GM23338 (cell line): ENCODE results near the gene FRY. TPM values are rescaled to one million over a fixed set of nuclear protein-coding genes. Genes with fewer than 3 reads are reported as not detected.

Source experiments
- ATAC-seq: fragments of 200-7000 bp; cut with Tn5 transposase; 3 replicates; pipeline ENCODE4 v1.9.1; 2020
- DNase-seq: peaks from one replicate; pipeline ENCODE4 v3.0.0-alpha.2; 2015; ENCODE audit warnings: low spot score
- H2AFZ ChIP-seq: fragments of 200-600 bp; sonication (generic); 2 replicates; pipeline ENCODE4 v1.8.0; 2016; ENCODE audit warnings: antibody characterized with exemption, mild to moderate bottlenecking, moderate library complexity
- H3F3A ChIP-seq: fragments of 200-600 bp; sonication (generic); replicated peaks from 2 replicates; pipeline ENCODE4 v1.8.0; 2017; ENCODE audit warnings: antibody characterized with exemption, mixed run types, low read depth
- H3K27ac ChIP-seq: fragments of 200-600 bp; sonication (generic); 2 replicates; pipeline ENCODE4 v1.6.1; 2016; ENCODE audit warnings: low read depth
- H3K27me3 ChIP-seq: fragments of 200-600 bp; sonication (generic); 2 replicates; pipeline ENCODE4 v1.8.0; 2016; ENCODE audit warnings: mild to moderate bottlenecking, mixed run types, moderate library complexity; ENCODE audit not compliant: insufficient read depth
- H3K36me3 ChIP-seq: fragments of 200-600 bp; sonication (generic); 2 replicates; pipeline ENCODE4 v1.8.0; 2016; ENCODE audit warnings: mild to moderate bottlenecking; ENCODE audit not compliant: insufficient read depth
- H3K4me1 ChIP-seq: fragments of 200-600 bp; sonication (generic); 2 replicates; pipeline ENCODE4 v1.8.0; 2016; ENCODE audit warnings: mild to moderate bottlenecking, moderate library complexity; ENCODE audit not compliant: insufficient read depth
- H3K4me2 ChIP-seq: fragments of 200-600 bp; sonication (generic); 2 replicates; pipeline ENCODE4 v1.7.1; 2017; ENCODE audit warnings: mixed run types
- H3K4me3 ChIP-seq: fragments of 200-600 bp; sonication (generic); 2 replicates; pipeline ENCODE4 v1.6.1; 2016; ENCODE audit warnings: mixed run types
- H3K79me2 ChIP-seq: fragments of 200-600 bp; sonication (generic); replicated peaks from 2 replicates; pipeline ENCODE4 v1.8.0; 2017; ENCODE audit warnings: mild to moderate bottlenecking; ENCODE audit not compliant: insufficient read depth
- H3K9me2 ChIP-seq: fragments of 200-600 bp; sonication (generic); 2 replicates; pipeline ENCODE4 v1.8.0; 2017; ENCODE audit not compliant: insufficient read depth
- H4K20me1 ChIP-seq: fragments of 200-600 bp; sonication (generic); replicated peaks from 2 replicates; pipeline ENCODE4 v1.8.0; 2017; ENCODE audit warnings: mild to moderate bottlenecking; ENCODE audit not compliant: insufficient read depth
- H3K27ac Mint-ChIP-seq: 2 replicates; pipeline ENCODE4 v1.8.0; 2020; ENCODE audit warnings: inconsistent platforms, mild to moderate bottlenecking, moderate library complexity, mixed read lengths
- H3K27me3 Mint-ChIP-seq: 3 replicates; pipeline ENCODE4 v1.8.0; 2022; ENCODE audit warnings: low read depth, mild to moderate bottlenecking, moderate library complexity, mixed read lengths, inconsistent platforms; ENCODE audit not compliant: insufficient read depth, poor library complexity
- H3K36me3 Mint-ChIP-seq: 3 replicates; pipeline ENCODE4 v1.8.0; 2021; ENCODE audit warnings: low read depth, mild to moderate bottlenecking, inconsistent platforms, moderate library complexity, mixed read lengths
- H3K4me1 Mint-ChIP-seq: 3 replicates; pipeline ENCODE4 v1.8.0; 2020; ENCODE audit warnings: mild to moderate bottlenecking, inconsistent platforms, mixed read lengths
- H3K4me3 Mint-ChIP-seq: 3 replicates; pipeline ENCODE4 v1.8.0; 2021; ENCODE audit warnings: moderate library complexity, mild to moderate bottlenecking, inconsistent platforms, mixed read lengths
- H3K9me3 Mint-ChIP-seq: 3 replicates; pipeline ENCODE4 v1.8.0; 2020; ENCODE audit warnings: moderate library complexity, mild to moderate bottlenecking, inconsistent platforms, mixed read lengths
- CREB1 ChIP-seq: fragments of 250-450 bp; sonication (Bioruptor Pico); IDR thresholded peaks from 2 replicates; pipeline ENCODE4 v1.5.0; 2020; ENCODE audit warnings: low read depth, mild to moderate bottlenecking, moderate library complexity
- EZH2 ChIP-seq: fragments of 200-600 bp; sonication (generic); IDR thresholded peaks from one replicate; pipeline ENCODE4 v1.8.0; 2017; ENCODE audit warnings: antibody characterized with exemption, mild to moderate bottlenecking, low read depth; ENCODE audit not compliant: unreplicated experiment
- JUNB ChIP-seq: IDR thresholded peaks from one replicate; pipeline ENCODE4 v1.6.1; 2016; ENCODE audit warnings: antibody characterized with exemption; ENCODE audit not compliant: unreplicated experiment
- POLR2AphosphoS5 ChIP-seq: IDR thresholded peaks from 2 replicates; pipeline ENCODE4 v1.6.1; 2016; ENCODE audit warnings: antibody characterized with exemption, low read depth
- STAT1 ChIP-seq: IDR thresholded peaks from one replicate; pipeline ENCODE4 v1.6.1; 2016; ENCODE audit warnings: antibody characterized with exemption; ENCODE audit not compliant: unreplicated experiment
- ZNF114 ChIP-seq: fragments of 250-450 bp; sonication (Bioruptor Pico); IDR thresholded peaks from 2 replicates; pipeline ENCODE4 v1.5.0; 2020; ENCODE audit warnings: mild to moderate bottlenecking, moderate library complexity
- ZNF331 ChIP-seq: fragments of 250-450 bp; sonication (Bioruptor Pico); IDR thresholded peaks from 2 replicates; pipeline ENCODE4 v1.5.0; 2020; ENCODE audit warnings: low read depth, mild to moderate bottlenecking, moderate library complexity
- polyA plus RNA-seq: library from polyadenylated mRNA; unstranded; fragments of >200 nt; fragmentation: Nextera tagmentation; extraction: Ambion mirVana; gene quantifications from 2 replicates; pipeline ENCODE4 v1.2.1, GENCODE V29; 2016
- total RNA-seq: library from RNA; depleted of rRNA; stranded (reverse); fragments of >200 nt; shearing (Covaris generic); gene quantifications from 2 replicates; pipeline ENCODE4 v1.2.3, GENCODE V29; 2014
- TF ChIP-seq, protein P1 (sequence below): IDR thresholded peaks from one replicate; pipeline ENCODE4 v1.6.1; 2018; ENCODE audit warnings: antibody characterized with exemption; ENCODE audit not compliant: unreplicated experiment
- TF ChIP-seq, protein P2 (sequence below): IDR thresholded peaks from 2 replicates; pipeline ENCODE4 v1.6.1; 2016; ENCODE audit warnings: antibody characterized with exemption
- TF ChIP-seq, protein P3 (sequence below), 2 experiments: fragments of 200-600 bp in 1 of 2; sonication (generic) in 1 of 2; conservative IDR thresholded peaks; 2 replicates each; pipeline versions ENCODE4 v1.5.1 to v1.6.1; 2016 to 2017; ENCODE audit warnings: antibody characterized with exemption in 2 of 2, low read depth in 2 of 2, mild to moderate bottlenecking in 2 of 2, moderate library complexity in 1 of 2
- TF ChIP-seq, protein P4 (sequence below): fragments of 250-450 bp; sonication (Bioruptor Pico); IDR thresholded peaks from 2 replicates; pipeline ENCODE4 v1.5.0; 2020; ENCODE audit warnings: mild to moderate bottlenecking, moderate library complexity

The FRY gene
- total and polyA plus RNA-seq, 2 experiments from 2014 or later: 2.4 to 10.1 TPM

DNA sequence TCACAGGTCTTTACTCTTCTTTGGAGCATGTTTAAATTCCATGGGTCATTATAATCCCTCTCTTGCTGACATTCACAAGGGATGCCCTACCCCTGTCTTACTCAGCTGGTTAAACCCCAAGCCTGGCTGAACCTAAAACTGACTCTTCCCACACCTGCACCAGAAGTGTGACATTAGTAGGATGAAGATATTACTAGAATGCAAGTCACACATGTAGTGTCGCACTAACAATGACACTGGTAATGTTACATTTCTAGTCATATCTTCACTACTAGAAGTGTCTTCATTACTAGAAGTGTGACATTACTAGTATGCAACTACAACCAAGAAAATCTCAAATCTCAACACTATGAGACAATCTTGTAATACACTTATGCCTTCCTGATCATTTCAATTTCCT lies 269.3 kb downstream of the FRY start:
- H3K4me3 ChIP-seq: no peak overlapping the region
- no peak overlapping the region for H3K27ac ChIP-seq
- Mint-ChIP-seq H3K4me1 (no peaks in the 10 kb centered on the region), H3K4me3 (no peak overlapping the region), H3K27ac (no peak overlapping the region), H3K9me3 (no peaks in the 10 kb centered on the region), H3K27me3 (no peaks in the 10 kb centered on the region), H3K36me3 (no peaks in the 10 kb centered on the region)
- H3K4me2 ChIP-seq: no peak overlapping the region
- H3K9me2 ChIP-seq: no peaks in the 10 kb centered on the region
- no peak for DNase-seq
- H3F3A ChIP-seq: no peaks in the 10 kb centered on the region
- no peaks in the 10 kb centered on the region for H3K27me3 ChIP-seq
- H3K4me1 ChIP-seq: no peaks in the 10 kb centered on the region
- H3K79me2 ChIP-seq: no peaks in the 10 kb centered on the region
- H3K36me3 ChIP-seq: no peaks in the 10 kb centered on the region
- no peak overlapping the region for H2AFZ ChIP-seq
- no peaks in the 10 kb centered on the region for H4K20me1 ChIP-seq
- no peak for ATAC-seq
- TF ChIP-seq, protein P1, sequence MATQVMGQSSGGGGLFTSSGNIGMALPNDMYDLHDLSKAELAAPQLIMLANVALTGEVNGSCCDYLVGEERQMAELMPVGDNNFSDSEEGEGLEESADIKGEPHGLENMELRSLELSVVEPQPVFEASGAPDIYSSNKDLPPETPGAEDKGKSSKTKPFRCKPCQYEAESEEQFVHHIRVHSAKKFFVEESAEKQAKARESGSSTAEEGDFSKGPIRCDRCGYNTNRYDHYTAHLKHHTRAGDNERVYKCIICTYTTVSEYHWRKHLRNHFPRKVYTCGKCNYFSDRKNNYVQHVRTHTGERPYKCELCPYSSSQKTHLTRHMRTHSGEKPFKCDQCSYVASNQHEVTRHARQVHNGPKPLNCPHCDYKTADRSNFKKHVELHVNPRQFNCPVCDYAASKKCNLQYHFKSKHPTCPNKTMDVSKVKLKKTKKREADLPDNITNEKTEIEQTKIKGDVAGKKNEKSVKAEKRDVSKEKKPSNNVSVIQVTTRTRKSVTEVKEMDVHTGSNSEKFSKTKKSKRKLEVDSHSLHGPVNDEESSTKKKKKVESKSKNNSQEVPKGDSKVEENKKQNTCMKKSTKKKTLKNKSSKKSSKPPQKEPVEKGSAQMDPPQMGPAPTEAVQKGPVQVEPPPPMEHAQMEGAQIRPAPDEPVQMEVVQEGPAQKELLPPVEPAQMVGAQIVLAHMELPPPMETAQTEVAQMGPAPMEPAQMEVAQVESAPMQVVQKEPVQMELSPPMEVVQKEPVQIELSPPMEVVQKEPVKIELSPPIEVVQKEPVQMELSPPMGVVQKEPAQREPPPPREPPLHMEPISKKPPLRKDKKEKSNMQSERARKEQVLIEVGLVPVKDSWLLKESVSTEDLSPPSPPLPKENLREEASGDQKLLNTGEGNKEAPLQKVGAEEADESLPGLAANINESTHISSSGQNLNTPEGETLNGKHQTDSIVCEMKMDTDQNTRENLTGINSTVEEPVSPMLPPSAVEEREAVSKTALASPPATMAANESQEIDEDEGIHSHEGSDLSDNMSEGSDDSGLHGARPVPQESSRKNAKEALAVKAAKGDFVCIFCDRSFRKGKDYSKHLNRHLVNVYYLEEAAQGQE: no peak
- TF ChIP-seq, protein P2, sequence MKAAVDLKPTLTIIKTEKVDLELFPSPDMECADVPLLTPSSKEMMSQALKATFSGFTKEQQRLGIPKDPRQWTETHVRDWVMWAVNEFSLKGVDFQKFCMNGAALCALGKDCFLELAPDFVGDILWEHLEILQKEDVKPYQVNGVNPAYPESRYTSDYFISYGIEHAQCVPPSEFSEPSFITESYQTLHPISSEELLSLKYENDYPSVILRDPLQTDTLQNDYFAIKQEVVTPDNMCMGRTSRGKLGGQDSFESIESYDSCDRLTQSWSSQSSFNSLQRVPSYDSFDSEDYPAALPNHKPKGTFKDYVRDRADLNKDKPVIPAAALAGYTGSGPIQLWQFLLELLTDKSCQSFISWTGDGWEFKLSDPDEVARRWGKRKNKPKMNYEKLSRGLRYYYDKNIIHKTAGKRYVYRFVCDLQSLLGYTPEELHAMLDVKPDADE: no peak
- no peak for TF ChIP-seq POLR2AphosphoS5
- TF ChIP-seq ZNF114 (CRISPR knock-in tag): no peak
- TF ChIP-seq, protein P3, sequence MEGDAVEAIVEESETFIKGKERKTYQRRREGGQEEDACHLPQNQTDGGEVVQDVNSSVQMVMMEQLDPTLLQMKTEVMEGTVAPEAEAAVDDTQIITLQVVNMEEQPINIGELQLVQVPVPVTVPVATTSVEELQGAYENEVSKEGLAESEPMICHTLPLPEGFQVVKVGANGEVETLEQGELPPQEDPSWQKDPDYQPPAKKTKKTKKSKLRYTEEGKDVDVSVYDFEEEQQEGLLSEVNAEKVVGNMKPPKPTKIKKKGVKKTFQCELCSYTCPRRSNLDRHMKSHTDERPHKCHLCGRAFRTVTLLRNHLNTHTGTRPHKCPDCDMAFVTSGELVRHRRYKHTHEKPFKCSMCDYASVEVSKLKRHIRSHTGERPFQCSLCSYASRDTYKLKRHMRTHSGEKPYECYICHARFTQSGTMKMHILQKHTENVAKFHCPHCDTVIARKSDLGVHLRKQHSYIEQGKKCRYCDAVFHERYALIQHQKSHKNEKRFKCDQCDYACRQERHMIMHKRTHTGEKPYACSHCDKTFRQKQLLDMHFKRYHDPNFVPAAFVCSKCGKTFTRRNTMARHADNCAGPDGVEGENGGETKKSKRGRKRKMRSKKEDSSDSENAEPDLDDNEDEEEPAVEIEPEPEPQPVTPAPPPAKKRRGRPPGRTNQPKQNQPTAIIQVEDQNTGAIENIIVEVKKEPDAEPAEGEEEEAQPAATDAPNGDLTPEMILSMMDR (conservative IDR thresholded peaks at IDR 0.05; ENCODE audit: low read depth in 2 of 2): no peak
- no peak for TF ChIP-seq CREB1
- no peak for TF ChIP-seq EZH2
- TF ChIP-seq, protein P4, sequence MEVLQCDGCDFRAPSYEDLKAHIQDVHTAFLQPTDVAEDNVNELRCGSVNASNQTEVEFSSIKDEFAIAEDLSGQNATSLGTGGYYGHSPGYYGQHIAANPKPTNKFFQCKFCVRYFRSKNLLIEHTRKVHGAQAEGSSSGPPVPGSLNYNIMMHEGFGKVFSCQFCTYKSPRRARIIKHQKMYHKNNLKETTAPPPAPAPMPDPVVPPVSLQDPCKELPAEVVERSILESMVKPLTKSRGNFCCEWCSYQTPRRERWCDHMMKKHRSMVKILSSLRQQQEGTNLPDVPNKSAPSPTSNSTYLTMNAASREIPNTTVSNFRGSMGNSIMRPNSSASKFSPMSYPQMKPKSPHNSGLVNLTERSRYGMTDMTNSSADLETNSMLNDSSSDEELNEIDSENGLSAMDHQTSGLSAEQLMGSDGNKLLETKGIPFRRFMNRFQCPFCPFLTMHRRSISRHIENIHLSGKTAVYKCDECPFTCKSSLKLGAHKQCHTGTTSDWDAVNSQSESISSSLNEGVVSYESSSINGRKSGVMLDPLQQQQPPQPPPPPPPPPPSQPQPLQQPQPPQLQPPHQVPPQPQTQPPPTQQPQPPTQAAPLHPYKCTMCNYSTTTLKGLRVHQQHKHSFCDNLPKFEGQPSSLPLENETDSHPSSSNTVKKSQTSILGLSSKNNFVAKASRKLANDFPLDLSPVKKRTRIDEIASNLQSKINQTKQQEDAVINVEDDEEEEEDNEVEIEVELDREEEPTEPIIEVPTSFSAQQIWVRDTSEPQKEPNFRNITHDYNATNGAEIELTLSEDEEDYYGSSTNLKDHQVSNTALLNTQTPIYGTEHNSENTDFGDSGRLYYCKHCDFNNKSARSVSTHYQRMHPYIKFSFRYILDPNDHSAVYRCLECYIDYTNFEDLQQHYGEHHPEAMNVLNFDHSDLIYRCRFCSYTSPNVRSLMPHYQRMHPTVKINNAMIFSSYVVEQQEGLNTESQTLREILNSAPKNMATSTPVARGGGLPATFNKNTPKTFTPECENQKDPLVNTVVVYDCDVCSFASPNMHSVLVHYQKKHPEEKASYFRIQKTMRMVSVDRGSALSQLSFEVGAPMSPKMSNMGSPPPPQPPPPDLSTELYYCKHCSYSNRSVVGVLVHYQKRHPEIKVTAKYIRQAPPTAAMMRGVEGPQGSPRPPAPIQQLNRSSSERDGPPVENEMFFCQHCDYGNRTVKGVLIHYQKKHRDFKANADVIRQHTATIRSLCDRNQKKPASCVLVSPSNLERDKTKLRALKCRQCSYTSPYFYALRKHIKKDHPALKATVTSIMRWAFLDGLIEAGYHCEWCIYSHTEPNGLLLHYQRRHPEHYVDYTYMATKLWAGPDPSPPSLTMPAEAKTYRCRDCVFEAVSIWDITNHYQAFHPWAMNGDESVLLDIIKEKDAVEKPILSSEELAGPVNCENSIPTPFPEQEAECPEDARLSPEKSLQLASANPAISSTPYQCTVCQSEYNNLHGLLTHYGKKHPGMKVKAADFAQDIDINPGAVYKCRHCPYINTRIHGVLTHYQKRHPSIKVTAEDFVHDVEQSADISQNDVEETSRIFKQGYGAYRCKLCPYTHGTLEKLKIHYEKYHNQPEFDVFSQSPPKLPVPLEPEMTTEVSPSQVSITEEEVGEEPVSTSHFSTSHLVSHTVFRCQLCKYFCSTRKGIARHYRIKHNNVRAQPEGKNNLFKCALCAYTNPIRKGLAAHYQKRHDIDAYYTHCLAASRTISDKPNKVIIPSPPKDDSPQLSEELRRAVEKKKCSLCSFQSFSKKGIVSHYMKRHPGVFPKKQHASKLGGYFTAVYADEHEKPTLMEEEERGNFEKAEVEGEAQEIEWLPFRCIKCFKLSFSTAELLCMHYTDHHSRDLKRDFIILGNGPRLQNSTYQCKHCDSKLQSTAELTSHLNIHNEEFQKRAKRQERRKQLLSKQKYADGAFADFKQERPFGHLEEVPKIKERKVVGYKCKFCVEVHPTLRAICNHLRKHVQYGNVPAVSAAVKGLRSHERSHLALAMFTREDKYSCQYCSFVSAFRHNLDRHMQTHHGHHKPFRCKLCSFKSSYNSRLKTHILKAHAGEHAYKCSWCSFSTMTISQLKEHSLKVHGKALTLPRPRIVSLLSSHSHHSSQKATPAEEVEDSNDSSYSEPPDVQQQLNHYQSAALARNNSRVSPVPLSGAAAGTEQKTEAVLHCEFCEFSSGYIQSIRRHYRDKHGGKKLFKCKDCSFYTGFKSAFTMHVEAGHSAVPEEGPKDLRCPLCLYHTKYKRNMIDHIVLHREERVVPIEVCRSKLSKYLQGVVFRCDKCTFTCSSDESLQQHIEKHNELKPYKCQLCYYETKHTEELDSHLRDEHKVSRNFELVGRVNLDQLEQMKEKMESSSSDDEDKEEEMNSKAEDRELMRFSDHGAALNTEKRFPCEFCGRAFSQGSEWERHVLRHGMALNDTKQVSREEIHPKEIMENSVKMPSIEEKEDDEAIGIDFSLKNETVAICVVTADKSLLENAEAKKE: no peak
- no peak for TF ChIP-seq STAT1
- no peak for TF ChIP-seq ZNF331 (CRISPR knock-in tag)
- TF ChIP-seq JUNB: no peak
